ENCODE measurements around the gene GDF7.
A peak's percentile ranks its signal among the peaks of the same experiment; 100 is the strongest.

- peak in 1 of 2 donors; percentile 4 for TF ChIP-seq CTCF (conservative IDR thresholded peaks at IDR 0.05 in 1 of 2, IDR thresholded peaks at IDR 0.05 in 1 of 2; ENCODE audit: extremely low read depth in 1 of 2, insufficient read depth in 1 of 2, low read depth in 1 of 2, low read length in 2 of 2)
- no peak for TF ChIP-seq EZH2 (IDR thresholded peaks at IDR 0.05; ENCODE audit: borderline replicate concordance, low read length)
These were observed 9.6 kb downstream of the GDF7 start for GRCh38 chr2:20676353-20677215.
